ENCODE measurements around the gene GCK.

Gene GCK

DNA sequence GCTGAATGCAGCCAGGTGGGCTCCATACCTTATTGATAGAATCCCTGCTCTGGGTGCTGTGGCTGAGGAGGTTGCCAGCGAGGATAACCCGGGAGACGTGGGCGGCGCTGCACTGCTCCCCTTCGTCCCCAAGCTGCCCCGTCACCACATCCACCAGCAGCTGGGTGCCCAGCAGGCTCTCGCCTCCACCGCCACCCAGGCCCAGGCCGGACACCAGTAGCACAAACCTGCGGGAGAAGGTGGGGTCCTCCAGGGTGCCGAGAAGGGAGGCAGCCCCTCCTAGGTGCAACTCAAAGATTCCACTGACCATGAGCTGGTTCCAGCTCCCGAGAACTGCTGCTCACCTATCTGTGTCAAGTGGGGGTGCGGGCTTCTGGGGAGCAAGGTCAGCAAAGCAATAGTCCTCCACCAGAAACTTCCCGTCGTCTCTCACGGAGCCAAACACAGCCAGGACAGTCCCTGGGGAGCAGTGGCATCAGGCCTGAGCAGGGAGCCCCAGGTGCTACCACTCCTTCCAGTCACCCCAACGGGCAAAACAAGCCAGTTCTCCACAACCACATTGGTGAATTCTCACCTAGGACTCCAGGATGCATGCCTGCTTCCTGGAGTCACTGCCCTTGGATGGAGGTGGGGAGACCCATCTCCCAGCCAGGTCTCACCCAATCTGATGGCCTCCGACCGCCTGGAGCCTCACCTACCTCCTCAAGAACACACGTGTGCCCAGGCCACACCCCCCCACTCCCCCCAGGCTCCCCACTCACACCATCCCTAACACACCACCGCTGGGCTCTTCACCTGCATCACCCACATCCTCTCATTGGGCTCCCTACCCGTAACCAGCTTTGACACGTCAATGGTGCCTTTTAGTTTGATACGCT is 72.2 kb downstream of the GCK start:
- no peak for DNase-seq

- DNase-seq, result peak in 1 of 14 donors; percentile 37
Observed at GRCh38 chr7:44116087-44116788, 73.0 kb downstream of the GCK start.

GRCh38 chr7:44114586-44115310 is 74.5 kb downstream of the GCK start:
- peak in 12 of 14 donors; percentile 34 to 76 (median 68) for DNase-seq

DNA sequence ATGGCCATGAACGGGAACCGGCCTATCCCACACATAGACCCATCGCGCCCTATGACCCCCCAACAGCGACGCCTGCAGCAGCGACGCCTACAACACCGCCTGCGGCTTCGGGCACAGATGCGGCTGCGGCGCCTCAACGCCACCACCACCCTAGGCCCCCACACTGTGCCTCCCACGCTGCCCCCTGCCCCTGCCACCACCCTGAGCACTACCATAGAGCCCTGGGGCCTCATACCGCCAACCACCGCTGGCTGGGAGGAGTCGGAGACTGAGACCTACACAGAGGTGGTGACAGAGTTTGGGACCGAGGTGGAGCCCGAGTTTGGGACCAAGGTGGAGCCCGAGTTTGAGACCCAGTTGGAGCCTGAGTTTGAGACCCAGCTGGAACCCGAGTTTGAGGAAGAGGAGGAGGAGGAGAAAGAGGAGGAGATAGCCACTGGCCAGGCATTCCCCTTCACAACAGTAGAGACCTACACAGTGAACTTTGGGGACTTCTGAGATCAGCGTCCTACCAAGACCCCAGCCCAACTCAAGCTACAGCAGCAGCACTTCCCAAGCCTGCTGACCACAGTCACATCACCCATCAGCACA is 75.4 kb downstream of the GCK start:
- no peak for DNase-seq

DNA sequence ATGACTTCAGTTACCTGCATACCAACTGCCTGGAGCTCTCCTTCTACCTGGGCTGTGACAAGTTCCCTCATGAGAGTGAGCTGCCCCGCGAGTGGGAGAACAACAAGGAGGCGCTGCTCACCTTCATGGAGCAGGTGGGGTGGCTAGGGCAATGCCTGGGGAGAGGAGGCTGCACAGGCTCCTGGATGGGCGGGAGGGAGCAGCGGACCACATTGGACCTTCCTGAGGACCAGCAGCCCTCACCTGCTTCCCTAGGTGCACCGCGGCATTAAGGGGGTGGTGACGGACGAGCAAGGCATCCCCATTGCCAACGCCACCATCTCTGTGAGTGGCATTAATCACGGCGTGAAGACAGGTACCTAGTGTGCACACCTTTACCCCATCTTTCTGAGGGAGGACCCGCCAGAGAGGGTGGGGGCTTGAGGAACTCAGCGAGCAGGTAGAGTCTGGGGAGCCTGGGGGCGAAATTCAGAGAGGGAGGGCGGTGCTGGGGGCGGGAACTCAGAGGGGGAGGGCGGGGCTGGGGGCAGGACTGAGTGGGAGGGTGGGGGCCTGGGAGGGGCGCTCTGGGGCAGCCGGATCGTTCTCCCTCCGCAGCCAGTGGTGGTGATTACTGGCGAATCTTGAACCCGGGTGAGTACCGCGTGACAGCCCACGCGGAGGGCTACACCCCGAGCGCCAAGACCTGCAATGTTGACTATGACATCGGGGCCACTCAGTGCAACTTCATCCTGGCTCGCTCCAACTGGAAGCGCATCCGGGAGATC is 76.1 kb downstream of the GCK start:
- DNase-seq, result no peak

DNA sequence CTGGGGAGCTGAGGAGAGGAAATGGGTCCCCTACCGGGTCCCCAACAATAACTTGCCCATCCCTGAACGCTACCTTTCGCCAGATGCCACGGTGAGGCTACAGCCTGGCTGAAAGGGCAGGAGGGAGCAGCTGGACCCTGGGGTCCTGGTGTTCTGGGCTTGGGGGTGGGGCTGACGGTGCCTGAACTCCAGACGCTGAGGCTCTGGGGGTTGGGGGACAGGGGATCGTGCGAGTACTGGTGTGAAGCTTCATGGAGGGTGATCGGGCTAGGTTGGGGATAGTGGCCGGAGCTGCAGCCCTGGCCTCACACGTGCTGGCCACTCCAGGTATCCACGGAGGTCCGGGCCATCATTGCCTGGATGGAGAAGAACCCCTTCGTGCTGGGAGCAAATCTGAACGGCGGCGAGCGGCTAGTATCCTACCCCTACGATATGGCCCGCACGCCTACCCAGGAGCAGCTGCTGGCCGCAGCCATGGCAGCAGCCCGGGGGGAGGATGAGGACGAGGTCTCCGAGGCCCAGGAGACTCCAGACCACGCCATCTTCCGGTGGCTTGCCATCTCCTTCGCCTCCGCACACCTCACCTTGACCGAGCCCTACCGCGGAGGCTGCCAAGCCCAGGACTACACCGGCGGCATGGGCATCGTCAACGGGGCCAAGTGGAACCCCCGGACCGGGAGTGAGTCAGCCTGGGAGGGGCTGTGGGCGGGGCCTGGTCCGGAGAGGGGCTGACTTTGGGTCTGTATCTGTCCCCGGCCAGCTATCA is 76.8 kb downstream of the GCK start:
- DNase-seq, result no peak

GRCh38 chr7:44111761-44112160 is 77.5 kb downstream of the GCK start:
- DNase-seq, result peak in 1 of 14 donors; percentile 29

- no peak for DNase-seq
Observed at GRCh38 chr7:44110719-44111635, 78.3 kb downstream of the GCK start.

- no peak for DNase-seq
Observed at GRCh38 chr7:44109991-44110390, 79.2 kb downstream of the GCK start.

- DNase-seq, result no peak
Observed at GRCh38 chr7:44108768-44109750, 80.2 kb downstream of the GCK start.

GRCh38 chr7:44107961-44108767 is 81.1 kb downstream of the GCK start:
- no peak for DNase-seq

- no peak for DNase-seq
Observed at GRCh38 chr7:44107116-44107960, 81.9 kb downstream of the GCK start.

- DNase-seq, result no peak
Observed at GRCh38 chr7:44106311-44107065, 82.8 kb downstream of the GCK start.

DNA sequence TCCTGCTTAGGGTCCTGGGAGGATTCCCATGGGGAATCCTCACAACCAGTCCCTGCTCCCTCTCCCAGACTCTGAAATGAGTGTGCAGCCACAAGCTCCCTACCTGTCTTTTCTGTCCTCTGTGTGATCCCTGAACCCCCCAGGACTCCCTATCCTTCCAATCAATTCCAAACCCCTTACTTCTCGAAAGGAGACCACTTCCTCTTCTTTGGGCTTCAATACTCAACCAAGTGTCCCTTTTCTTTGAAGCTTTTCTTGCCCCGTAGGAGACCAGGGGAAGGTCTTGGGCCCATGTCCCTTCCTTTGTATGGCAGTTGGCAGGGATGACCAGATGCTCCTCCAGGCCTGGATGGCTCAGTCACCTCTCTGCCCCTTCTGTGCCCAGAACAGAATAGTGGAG is 83.4 kb downstream of the GCK start:
- no peak for DNase-seq

DNA sequence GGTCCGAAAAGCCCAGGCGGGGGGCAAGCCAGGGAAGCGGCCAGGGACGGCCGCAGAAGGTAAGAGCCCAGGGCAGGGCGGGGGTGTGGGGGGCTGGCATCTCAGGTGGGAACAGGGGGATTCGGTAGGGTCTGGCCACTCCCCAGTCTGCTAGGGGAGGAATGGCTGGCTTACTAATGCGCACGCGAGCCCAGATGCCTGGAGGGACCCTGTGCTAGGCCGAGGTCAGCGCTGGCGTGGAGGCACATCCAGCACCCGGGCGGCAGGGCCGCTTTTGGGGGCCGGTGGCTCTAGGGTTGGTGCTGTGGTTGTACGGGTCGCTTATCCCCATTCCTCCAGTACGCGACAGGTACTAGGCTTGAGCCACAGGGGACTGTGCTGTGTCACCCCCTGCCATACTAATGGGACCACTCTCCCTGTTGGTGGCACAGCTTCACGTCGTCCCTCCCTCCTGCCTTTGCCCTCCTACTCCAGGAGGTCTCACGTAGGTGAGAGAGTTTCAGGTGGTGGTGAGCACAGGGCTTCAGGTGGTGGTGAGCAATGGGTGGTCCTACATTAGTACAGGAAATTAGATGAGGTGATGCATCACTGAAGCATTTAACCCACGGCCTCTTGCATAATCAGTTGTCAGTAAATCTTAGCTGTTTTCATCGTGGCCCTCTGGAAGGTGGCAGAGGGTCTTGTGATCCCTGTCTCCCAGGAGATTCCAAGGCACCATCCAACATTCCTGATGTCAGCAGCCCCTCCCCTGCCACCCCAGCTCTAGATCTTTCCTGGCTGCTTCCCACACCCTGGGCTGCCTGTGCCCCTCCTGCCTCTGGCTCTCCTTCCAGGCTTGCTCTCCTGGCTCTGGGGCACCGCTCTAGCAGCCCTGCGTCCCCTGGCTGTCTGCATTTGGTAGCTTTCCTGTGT is 84.1 kb downstream of the GCK start:
- DNase-seq, result peak in 10 of 14 donors; percentile 25 to 80 (median 52)

Measured in C1 segment of cervical spinal cord (tissue), 14 donors.